ENCODE measurements around the gene CLEC2L.

The CLEC2L gene

GRCh38 chr7:139576179-139576973 lies 52.9 kb downstream of the CLEC2L start:
- DNase-seq: no peak

- DNase-seq: no peak
These were observed 57.0 kb downstream of the CLEC2L start for GRCh38 chr7:139580435-139580834.

GRCh38 chr7:139582130-139582650 lies 58.7 kb downstream of the CLEC2L start:
- no peak for DNase-seq

- no peak for DNase-seq
These were observed 59.2 kb downstream of the CLEC2L start for GRCh38 chr7:139582671-139583155.

GRCh38 chr7:139583826-139584553 lies 60.5 kb downstream of the CLEC2L start:
- no peak for DNase-seq

- DNase-seq: no peak
These were observed 61.6 kb downstream of the CLEC2L start for GRCh38 chr7:139585042-139585441.

- DNase-seq: no peak
These were observed 62.8 kb downstream of the CLEC2L start for GRCh38 chr7:139586286-139586685.

- no peak for DNase-seq
These were observed 64.0 kb downstream of the CLEC2L start for GRCh38 chr7:139587535-139587934.

- no peak for DNase-seq
These were observed 65.1 kb downstream of the CLEC2L start for GRCh38 chr7:139588632-139589031.

GRCh38 chr7:139589474-139589873 lies 66.0 kb downstream of the CLEC2L start:
- DNase-seq: no peak

- no peak for DNase-seq
These were observed 68.2 kb downstream of the CLEC2L start for GRCh38 chr7:139591550-139592195.

- DNase-seq: no peak
These were observed 69.4 kb downstream of the CLEC2L start for GRCh38 chr7:139592801-139593461.

GRCh38 chr7:139594090-139594489 lies 70.6 kb downstream of the CLEC2L start:
- no peak for DNase-seq

All from NCI-H1694 (cell line).